H9 (cell line): ENCODE results near the gene ZNF513. TPM values are rescaled to one million over a fixed set of nuclear protein-coding genes. Genes with fewer than 3 reads are reported as not detected.

ENCODE experiments used
- DNase-seq: peaks from one replicate; pipeline ENCODE4 v3.0.0-alpha.2; 2017
- H2AFZ ChIP-seq: one replicate; pipeline ENCODE4 v1.6.1; 2013; ENCODE audit warnings: mild to moderate bottlenecking, low read length, control low read depth, moderate library complexity
- H2AK5ac ChIP-seq: 2 replicates; pipeline ENCODE4 v1.6.1; 2013; ENCODE audit warnings: low read length, control low read depth, mixed read lengths; ENCODE audit not compliant: insufficient read length
- H2BK120ac ChIP-seq: one replicate; pipeline ENCODE4 v1.6.1; 2013; ENCODE audit warnings: low read depth, mild to moderate bottlenecking, low read length, control low read depth, inconsistent platforms; ENCODE audit not compliant: poor library complexity, severe bottlenecking
- H2BK12ac ChIP-seq: 2 replicates; pipeline ENCODE4 v1.6.1; 2013; ENCODE audit warnings: low read length, control low read depth, mixed read lengths, low read depth; ENCODE audit not compliant: insufficient read length
- H2BK15ac ChIP-seq: 2 replicates; pipeline ENCODE4 v1.6.1; 2013; ENCODE audit warnings: low read depth, low read length, control low read depth
- H2BK20ac ChIP-seq: one replicate; pipeline ENCODE4 v1.6.1; 2013; ENCODE audit warnings: low read depth, mild to moderate bottlenecking, low read length, control low read depth, inconsistent platforms; ENCODE audit not compliant: poor library complexity, severe bottlenecking
- H2BK5ac ChIP-seq: 2 replicates; pipeline ENCODE4 v1.6.1; 2013; ENCODE audit warnings: low read length, control low read depth, mixed read lengths; ENCODE audit not compliant: insufficient read length
- H3K14ac ChIP-seq: 2 replicates; pipeline ENCODE4 v1.6.1; 2013; ENCODE audit warnings: low read length, control low read depth; ENCODE audit not compliant: insufficient read depth
- H3K18ac ChIP-seq: 2 replicates; pipeline ENCODE4 v1.6.1; 2013; ENCODE audit warnings: low read depth, mild to moderate bottlenecking, mixed read lengths, low read length, control low read depth; ENCODE audit not compliant: insufficient read length
- H3K23ac ChIP-seq: 2 replicates; pipeline ENCODE4 v1.6.1; 2013; ENCODE audit warnings: low read length, control low read depth, mixed read lengths, low read depth; ENCODE audit not compliant: insufficient read length
- H3K23me2 ChIP-seq: 2 replicates; pipeline ENCODE4 v1.6.1; 2013; ENCODE audit warnings: low read depth, mild to moderate bottlenecking, mixed read lengths, low read length, control low read depth; ENCODE audit not compliant: insufficient read length, poor library complexity, severe bottlenecking
- H3K27ac ChIP-seq: 2 replicates; pipeline ENCODE4 v1.5.1; 2013; ENCODE audit warnings: low read length, control low read depth, mixed read lengths, low read depth; ENCODE audit not compliant: insufficient read length
- H3K27me3 ChIP-seq: 2 replicates; pipeline ENCODE4 v1.6.1; 2013; ENCODE audit warnings: low read length, control low read depth, inconsistent platforms; ENCODE audit not compliant: insufficient read depth
- H3K4ac ChIP-seq: 2 replicates; pipeline ENCODE4 v1.6.1; 2013; ENCODE audit warnings: low read depth, mild to moderate bottlenecking, control low read depth, inconsistent platforms, low read length, moderate library complexity
- H3K4me1 ChIP-seq: 2 replicates; pipeline ENCODE4 v1.6.1; 2013; ENCODE audit warnings: low read length, control low read depth, inconsistent platforms; ENCODE audit not compliant: insufficient read depth
- H3K4me2 ChIP-seq: 2 replicates; pipeline ENCODE4 v1.6.1; 2013; ENCODE audit warnings: low read length, control low read depth, mixed read lengths; ENCODE audit not compliant: insufficient read length, insufficient read depth
- H3K56ac ChIP-seq: 2 replicates; pipeline ENCODE4 v1.6.1; 2013; ENCODE audit warnings: low read depth, mild to moderate bottlenecking, mixed read lengths, low read length, control low read depth; ENCODE audit not compliant: insufficient read length
- H3K79me1 ChIP-seq: 2 replicates; pipeline ENCODE4 v1.6.1; 2013; ENCODE audit warnings: low read depth, mild to moderate bottlenecking, moderate library complexity, low read length, control low read depth, inconsistent platforms; ENCODE audit not compliant: insufficient read depth, poor library complexity, severe bottlenecking
- H3K79me2 ChIP-seq: 2 replicates; pipeline ENCODE4 v1.6.1; 2013; ENCODE audit warnings: low read length, control low read depth, inconsistent platforms; ENCODE audit not compliant: insufficient read depth
- H3K9ac ChIP-seq: 2 replicates; pipeline ENCODE4 v1.6.1; 2013; ENCODE audit warnings: low read length, control low read depth, mixed read lengths; ENCODE audit not compliant: insufficient read length; ENCODE audit errors: extremely low read depth
- H3K9me3 ChIP-seq: one replicate; pipeline ENCODE4 v1.6.1; 2013; ENCODE audit warnings: low read depth, low read length, inconsistent platforms; ENCODE audit not compliant: control insufficient read depth
- H3T11ph ChIP-seq: one replicate; pipeline ENCODE4 v1.6.1; 2013; ENCODE audit warnings: mild to moderate bottlenecking, low read length, control low read depth, inconsistent platforms
- H4K20me1 ChIP-seq: one replicate; pipeline ENCODE4 v1.6.1; 2013; ENCODE audit not compliant: control insufficient read depth, insufficient read length, insufficient read depth
- H4K5ac ChIP-seq: 2 replicates; pipeline ENCODE4 v1.6.1; 2013; ENCODE audit warnings: low read depth, mild to moderate bottlenecking, mixed read lengths, low read length, control low read depth; ENCODE audit not compliant: insufficient read length
- H4K8ac ChIP-seq: replicated peaks from 2 replicates; pipeline ENCODE4 v1.6.1; 2013; ENCODE audit warnings: low read length, control low read depth, mixed read lengths, low read depth; ENCODE audit not compliant: insufficient read length
- H4K91ac ChIP-seq: 2 replicates; pipeline ENCODE4 v1.6.1; 2013; ENCODE audit warnings: low read depth, mild to moderate bottlenecking, moderate library complexity, mixed read lengths, low read length, control low read depth; ENCODE audit not compliant: insufficient read length
- H3K27ac Mint-ChIP-seq, 3 experiments: 2 replicates in 2 of 3; 3 replicates in 1 of 3; pipeline ENCODE4 v1.8.0; 2020 to 2021; ENCODE audit warnings: mixed read lengths in 3 of 3, mild to moderate bottlenecking in 1 of 3, moderate library complexity in 1 of 3
- H3K27me3 Mint-ChIP-seq: 2 replicates; pipeline ENCODE4 v1.8.0; 2021; ENCODE audit warnings: low read depth, mild to moderate bottlenecking, moderate library complexity, mixed read lengths
- H3K36me3 Mint-ChIP-seq, 3 experiments: 2 replicates in 2 of 3; 3 replicates in 1 of 3; pipeline ENCODE4 v1.8.0; 2020 to 2021; ENCODE audit warnings: low read depth in 3 of 3, mixed read lengths in 3 of 3; ENCODE audit not compliant: insufficient read depth in 1 of 3
- H3K4me1 Mint-ChIP-seq, 2 experiments: 2 replicates each; pipeline ENCODE4 v1.8.0; 2020; ENCODE audit warnings: mixed read lengths in 2 of 2
- H3K4me3 Mint-ChIP-seq, 2 experiments: 2 replicates in 1 of 2; 3 replicates in 1 of 2; pipeline ENCODE4 v1.8.0; 2020 to 2021; ENCODE audit warnings: mild to moderate bottlenecking in 2 of 2, mixed read lengths in 2 of 2, moderate library complexity in 1 of 2
- H3K9me3 Mint-ChIP-seq, 2 experiments: 2 replicates in 1 of 2; 3 replicates in 1 of 2; pipeline ENCODE4 v1.8.0; 2020; ENCODE audit warnings: mild to moderate bottlenecking in 2 of 2, mixed read lengths in 2 of 2, moderate library complexity in 1 of 2
- CTCF ChIP-seq: fragments of 200-600 bp; sonication (generic); conservative IDR thresholded peaks from 3 replicates; pipeline ENCODE4 v1.8.0; 2021; ENCODE audit warnings: antibody characterized with exemption, mild to moderate bottlenecking
- WGBS: extraction: QIAGEN DNeasy Blood & Tissue Kit; methylation state at CpG from one replicate; pipeline ENCODE4 v1.1.7; 2013; ENCODE audit warnings: missing lambda C conversion rate, low lambda C conversion rate, mixed read lengths; ENCODE audit not compliant: insufficient read length; ENCODE audit errors: extremely low coverage; 5-methylcytosine and 5-hydroxymethylcytosine counted together
- total RNA-seq: library from RNA; stranded (reverse); gene quantifications from 2 replicates; pipeline ENCODE4 v1.2.1, GENCODE V29; 2021

The ZNF513 gene
- total RNA-seq, 1 experiment from 2014 or later = 26.5 TPM

DNA sequence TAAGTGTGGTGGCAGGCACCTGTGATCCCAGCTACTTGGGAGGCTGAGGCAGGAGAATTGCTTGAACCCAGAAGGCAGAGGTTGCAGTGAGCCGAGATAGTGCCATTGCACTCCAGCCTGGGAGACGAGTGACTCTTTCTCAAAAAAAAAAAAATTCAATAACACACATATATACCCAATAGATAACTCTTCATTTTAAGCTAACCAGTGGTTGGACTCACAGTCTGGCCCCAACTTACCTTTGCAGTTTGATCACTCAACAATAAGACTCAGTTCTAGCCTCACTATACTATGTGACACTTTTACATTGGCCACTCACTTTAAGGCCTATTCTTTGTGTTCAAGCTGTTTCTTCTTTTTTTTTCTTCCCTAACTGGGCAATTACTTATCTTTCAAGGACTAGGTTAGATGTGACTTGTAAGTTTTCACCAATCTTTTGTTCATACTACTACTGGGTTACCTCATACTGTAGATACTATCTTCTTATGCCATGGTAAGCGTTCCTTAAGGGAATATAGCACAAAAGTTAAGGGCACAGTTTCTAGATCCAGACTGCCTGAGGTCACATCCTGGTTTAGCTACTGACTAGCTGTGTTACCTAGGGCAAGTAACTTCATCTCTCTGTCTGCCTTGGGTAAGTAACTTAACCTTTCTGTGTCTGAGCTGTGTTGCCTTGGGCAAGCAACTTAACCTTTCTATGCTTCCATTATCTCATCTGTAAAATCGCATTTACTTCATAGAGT is 17.7 kb downstream of the ZNF513 start:
- no peaks in the 10 kb centered on the region for H3K27me3 ChIP-seq
- no peak overlapping the region for H2BK120ac ChIP-seq
- H3T11ph ChIP-seq = no peak overlapping the region
- H3K23ac ChIP-seq = no peak overlapping the region
- peaks cover 2% of the 10 kb centered on the region; the same call in 1 of the 2 replicates for H3K79me2 ChIP-seq
- no peaks in the 10 kb centered on the region for H3K23me2 ChIP-seq
- Mint-ChIP-seq H3K27me3 (no peaks in the 10 kb centered on the region), H3K36me3 (peaks cover 33 to 55% (median 46%) of the 10 kb centered on the region in 3 experiments), H3K4me1 (peaks cover under 1 to 9% of the 10 kb centered on the region in 2 experiments; a peak in 2 of 4 replicates), H3K27ac (no peak overlapping the region), H3K4me3 (no peak overlapping the region), H3K9me3 (peaks cover 6 to 7% of the 10 kb centered on the region in 2 experiments; a peak in 4 of 5 replicates)
- H3K56ac ChIP-seq = no peak overlapping the region
- H2BK12ac ChIP-seq = no peak overlapping the region
- DNase-seq = no peak
- no peak overlapping the region for H4K91ac ChIP-seq
- H3K4me1 ChIP-seq = no peaks in the 10 kb centered on the region; the same call in 1 of the 2 replicates
- no peak overlapping the region for H2BK20ac ChIP-seq
- no CpG with 5 or more reads among the region's 4 CpGs for WGBS
- H3K4me2 ChIP-seq = no peak overlapping the region
- H2BK15ac ChIP-seq = no peak overlapping the region
- no peak overlapping the region for H4K5ac ChIP-seq
- no peak overlapping the region for H2AK5ac ChIP-seq
- no peak overlapping the region for H3K27ac ChIP-seq
- no peak overlapping the region for H4K8ac ChIP-seq
- no peak overlapping the region for H2AFZ ChIP-seq
- H3K4ac ChIP-seq = no peak overlapping the region
- H3K79me1 ChIP-seq = no peaks in the 10 kb centered on the region
- no peak overlapping the region for H3K18ac ChIP-seq
- no peak overlapping the region for H3K14ac ChIP-seq
- H2BK5ac ChIP-seq = no peak overlapping the region
- no peaks in the 10 kb centered on the region for H3K9me3 ChIP-seq
- no peak for TF ChIP-seq CTCF
- no peak overlapping the region for H3K9ac ChIP-seq
- no peaks in the 10 kb centered on the region for H4K20me1 ChIP-seq
